ENCODE results near the gene FER. TPM values are rescaled to one million over a fixed set of nuclear protein-coding genes. Genes with fewer than 3 reads are reported as not detected.

The FER gene
- total and polyA plus RNA-seq, 2 of the 13 experiments (the other 11 are each of a cell fraction or from before 2014, with no cell fraction given) = 7.9 to 29.0 TPM

DNA sequence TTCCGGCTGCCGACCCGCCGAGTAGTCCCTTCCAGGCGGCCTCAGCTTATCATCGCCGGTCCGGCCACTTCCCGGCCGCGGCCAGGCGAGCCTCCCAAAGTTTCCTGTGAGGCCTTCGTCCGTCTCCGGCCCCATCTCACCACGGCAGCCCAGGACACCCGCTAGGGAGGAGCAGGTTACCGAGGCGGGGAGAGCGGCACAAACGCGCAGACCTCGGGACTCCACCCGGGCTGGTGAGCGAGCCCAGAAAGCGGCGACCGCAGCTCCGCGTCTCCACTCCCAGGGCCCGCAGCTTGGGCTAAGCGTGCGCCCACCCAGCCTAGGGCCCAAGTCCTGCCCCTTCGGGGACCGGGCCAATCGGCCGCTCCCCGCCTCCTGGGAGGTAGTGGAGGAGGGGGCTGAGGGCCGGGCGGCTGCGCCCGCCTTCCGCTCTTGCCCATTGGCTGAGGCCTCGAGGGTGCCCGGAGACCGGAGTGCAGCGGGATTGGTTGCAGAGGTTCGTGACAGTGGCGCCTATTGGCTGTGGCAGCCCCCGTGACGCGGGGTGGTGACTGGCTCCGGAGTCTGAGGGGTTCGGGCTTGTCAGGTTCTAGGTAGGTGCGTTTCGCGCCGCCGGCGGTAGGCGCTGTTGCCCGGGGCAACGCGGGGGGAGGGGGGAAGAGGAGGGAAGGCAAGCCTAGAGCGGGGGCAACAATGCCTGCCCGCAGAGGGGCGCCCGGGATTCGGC is 867 bp downstream of the FER start (continued):
- TF ChIP-seq, protein P1, sequence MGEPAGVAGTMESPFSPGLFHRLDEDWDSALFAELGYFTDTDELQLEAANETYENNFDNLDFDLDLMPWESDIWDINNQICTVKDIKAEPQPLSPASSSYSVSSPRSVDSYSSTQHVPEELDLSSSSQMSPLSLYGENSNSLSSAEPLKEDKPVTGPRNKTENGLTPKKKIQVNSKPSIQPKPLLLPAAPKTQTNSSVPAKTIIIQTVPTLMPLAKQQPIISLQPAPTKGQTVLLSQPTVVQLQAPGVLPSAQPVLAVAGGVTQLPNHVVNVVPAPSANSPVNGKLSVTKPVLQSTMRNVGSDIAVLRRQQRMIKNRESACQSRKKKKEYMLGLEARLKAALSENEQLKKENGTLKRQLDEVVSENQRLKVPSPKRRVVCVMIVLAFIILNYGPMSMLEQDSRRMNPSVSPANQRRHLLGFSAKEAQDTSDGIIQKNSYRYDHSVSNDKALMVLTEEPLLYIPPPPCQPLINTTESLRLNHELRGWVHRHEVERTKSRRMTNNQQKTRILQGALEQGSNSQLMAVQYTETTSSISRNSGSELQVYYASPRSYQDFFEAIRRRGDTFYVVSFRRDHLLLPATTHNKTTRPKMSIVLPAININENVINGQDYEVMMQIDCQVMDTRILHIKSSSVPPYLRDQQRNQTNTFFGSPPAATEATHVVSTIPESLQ (CRISPR knock-in tag; conservative IDR thresholded peaks at IDR 0.05) = no peak
- TF ChIP-seq, protein P2, sequence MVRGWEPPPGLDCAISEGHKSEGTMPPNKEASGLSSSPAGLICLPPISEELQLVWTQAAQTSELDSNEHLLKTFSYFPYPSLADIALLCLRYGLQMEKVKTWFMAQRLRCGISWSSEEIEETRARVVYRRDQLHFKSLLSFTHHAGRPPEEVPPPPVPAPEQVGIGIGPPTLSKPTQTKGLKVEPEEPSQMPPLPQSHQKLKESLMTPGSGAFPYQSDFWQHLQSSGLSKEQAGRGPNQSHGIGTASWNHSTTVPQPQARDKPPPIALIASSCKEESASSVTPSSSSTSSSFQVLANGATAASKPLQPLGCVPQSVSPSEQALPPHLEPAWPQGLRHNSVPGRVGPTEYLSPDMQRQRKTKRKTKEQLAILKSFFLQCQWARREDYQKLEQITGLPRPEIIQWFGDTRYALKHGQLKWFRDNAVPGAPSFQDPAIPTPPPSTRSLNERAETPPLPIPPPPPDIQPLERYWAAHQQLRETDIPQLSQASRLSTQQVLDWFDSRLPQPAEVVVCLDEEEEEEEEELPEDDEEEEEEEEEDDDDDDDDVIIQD (CRISPR knock-in tag; IDR thresholded peaks at IDR 0.05; ENCODE audit: low read depth) = peak; percentile 91
- TF ChIP-seq RARA (CRISPR knock-in tag; IDR thresholded peaks at IDR 0.05) (no peak; the same call in 1 of the 2 replicates), SOX5 (CRISPR knock-in tag; IDR thresholded peaks at IDR 0.05; ENCODE audit: borderline replicate concordance) (peak; percentile 40; the same call in 1 of the 2 replicates), RFXANK (CRISPR knock-in tag; IDR thresholded peaks at IDR 0.05) (no peak), SAFB2 (CRISPR knock-in tag; IDR thresholded peaks at IDR 0.05; ENCODE audit: borderline replicate concordance, low read depth) (peak; percentile 96), BHLHE40 (IDR thresholded peaks at IDR 0.05; ENCODE audit: low read length) (no peak), NRL (CRISPR knock-in tag; IDR thresholded peaks at IDR 0.05; ENCODE audit: borderline replicate concordance) (peak; percentile 93; the same call in 1 of the 2 replicates), ZNF234 (CRISPR knock-in tag; conservative IDR thresholded peaks at IDR 0.05) (peak; percentile 76; the same call in 1 of the 2 replicates), ZNF605 (CRISPR knock-in tag; IDR thresholded peaks at IDR 0.05) (peak; percentile 97)
- TF ChIP-seq, protein P3, sequence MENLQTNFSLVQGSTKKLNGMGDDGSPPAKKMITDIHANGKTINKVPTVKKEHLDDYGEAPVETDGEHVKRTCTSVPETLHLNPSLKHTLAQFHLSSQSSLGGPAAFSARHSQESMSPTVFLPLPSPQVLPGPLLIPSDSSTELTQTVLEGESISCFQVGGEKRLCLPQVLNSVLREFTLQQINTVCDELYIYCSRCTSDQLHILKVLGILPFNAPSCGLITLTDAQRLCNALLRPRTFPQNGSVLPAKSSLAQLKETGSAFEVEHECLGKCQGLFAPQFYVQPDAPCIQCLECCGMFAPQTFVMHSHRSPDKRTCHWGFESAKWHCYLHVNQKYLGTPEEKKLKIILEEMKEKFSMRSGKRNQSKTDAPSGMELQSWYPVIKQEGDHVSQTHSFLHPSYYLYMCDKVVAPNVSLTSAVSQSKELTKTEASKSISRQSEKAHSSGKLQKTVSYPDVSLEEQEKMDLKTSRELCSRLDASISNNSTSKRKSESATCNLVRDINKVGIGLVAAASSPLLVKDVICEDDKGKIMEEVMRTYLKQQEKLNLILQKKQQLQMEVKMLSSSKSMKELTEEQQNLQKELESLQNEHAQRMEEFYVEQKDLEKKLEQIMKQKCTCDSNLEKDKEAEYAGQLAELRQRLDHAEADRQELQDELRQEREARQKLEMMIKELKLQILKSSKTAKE (CRISPR knock-in tag; IDR thresholded peaks at IDR 0.05; ENCODE audit: borderline replicate concordance) = no peak
- TF ChIP-seq, protein P4, sequence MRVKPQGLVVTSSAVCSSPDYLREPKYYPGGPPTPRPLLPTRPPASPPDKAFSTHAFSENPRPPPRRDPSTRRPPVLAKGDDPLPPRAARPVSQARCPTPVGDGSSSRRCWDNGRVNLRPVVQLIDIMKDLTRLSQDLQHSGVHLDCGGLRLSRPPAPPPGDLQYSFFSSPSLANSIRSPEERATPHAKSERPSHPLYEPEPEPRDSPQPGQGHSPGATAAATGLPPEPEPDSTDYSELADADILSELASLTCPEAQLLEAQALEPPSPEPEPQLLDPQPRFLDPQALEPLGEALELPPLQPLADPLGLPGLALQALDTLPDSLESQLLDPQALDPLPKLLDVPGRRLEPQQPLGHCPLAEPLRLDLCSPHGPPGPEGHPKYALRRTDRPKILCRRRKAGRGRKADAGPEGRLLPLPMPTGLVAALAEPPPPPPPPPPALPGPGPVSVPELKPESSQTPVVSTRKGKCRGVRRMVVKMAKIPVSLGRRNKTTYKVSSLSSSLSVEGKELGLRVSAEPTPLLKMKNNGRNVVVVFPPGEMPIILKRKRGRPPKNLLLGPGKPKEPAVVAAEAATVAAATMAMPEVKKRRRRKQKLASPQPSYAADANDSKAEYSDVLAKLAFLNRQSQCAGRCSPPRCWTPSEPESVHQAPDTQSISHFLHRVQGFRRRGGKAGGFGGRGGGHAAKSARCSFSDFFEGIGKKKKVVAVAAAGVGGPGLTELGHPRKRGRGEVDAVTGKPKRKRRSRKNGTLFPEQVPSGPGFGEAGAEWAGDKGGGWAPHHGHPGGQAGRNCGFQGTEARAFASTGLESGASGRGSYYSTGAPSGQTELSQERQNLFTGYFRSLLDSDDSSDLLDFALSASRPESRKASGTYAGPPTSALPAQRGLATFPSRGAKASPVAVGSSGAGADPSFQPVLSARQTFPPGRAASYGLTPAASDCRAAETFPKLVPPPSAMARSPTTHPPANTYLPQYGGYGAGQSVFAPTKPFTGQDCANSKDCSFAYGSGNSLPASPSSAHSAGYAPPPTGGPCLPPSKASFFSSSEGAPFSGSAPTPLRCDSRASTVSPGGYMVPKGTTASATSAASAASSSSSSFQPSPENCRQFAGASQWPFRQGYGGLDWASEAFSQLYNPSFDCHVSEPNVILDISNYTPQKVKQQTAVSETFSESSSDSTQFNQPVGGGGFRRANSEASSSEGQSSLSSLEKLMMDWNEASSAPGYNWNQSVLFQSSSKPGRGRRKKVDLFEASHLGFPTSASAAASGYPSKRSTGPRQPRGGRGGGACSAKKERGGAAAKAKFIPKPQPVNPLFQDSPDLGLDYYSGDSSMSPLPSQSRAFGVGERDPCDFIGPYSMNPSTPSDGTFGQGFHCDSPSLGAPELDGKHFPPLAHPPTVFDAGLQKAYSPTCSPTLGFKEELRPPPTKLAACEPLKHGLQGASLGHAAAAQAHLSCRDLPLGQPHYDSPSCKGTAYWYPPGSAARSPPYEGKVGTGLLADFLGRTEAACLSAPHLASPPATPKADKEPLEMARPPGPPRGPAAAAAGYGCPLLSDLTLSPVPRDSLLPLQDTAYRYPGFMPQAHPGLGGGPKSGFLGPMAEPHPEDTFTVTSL (CRISPR knock-in tag; IDR thresholded peaks at IDR 0.05; ENCODE audit: borderline replicate concordance) = 0 out of 2 replicates have a peak, but pooled peaks have one; percentile 33
- TF ChIP-seq, protein P5, sequence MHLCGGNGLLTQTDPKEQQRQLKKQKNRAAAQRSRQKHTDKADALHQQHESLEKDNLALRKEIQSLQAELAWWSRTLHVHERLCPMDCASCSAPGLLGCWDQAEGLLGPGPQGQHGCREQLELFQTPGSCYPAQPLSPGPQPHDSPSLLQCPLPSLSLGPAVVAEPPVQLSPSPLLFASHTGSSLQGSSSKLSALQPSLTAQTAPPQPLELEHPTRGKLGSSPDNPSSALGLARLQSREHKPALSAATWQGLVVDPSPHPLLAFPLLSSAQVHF (CRISPR knock-in tag; IDR thresholded peaks at IDR 0.05) = 0 out of 2 replicates have a peak, but pooled peaks have one; percentile 56
- TF ChIP-seq, protein P6, sequence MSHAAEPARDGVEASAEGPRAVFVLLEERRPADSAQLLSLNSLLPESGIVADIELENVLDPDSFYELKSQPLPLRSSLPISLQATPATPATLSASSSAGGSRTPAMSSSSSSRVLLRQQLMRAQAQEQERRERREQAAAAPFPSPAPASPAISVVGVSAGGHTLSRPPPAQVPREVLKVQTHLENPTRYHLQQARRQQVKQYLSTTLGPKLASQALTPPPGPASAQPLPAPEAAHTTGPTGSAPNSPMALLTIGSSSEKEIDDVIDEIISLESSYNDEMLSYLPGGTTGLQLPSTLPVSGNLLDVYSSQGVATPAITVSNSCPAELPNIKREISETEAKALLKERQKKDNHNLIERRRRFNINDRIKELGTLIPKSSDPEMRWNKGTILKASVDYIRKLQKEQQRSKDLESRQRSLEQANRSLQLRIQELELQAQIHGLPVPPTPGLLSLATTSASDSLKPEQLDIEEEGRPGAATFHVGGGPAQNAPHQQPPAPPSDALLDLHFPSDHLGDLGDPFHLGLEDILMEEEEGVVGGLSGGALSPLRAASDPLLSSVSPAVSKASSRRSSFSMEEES (CRISPR knock-in tag; IDR thresholded peaks at IDR 0.05) = peak; percentile 59; the same call in 1 of the 2 replicates

Measured in HepG2 (cell line).